Activated T-helper 17 cell treated with anti-CD3 and anti-CD28 coated beads, Interleukin-2, amount 50 U/mL, for 72 hours (primary cell): Measurements from ENCODE around the gene PGM1. TPM values are rescaled to one million over a fixed set of nuclear protein-coding genes. Genes with fewer than 3 reads are reported as not detected.
"Not testable (repeated sequence)": the region's sequence is repeated elsewhere in the genome, so short reads cannot be mapped to it uniquely, and the experiment has no call there.

Experiments
- ATAC-seq: fragments of 150-1000 bp; cut with Tn5 transposase; replicated peaks from 2 replicates; pipeline ENCODE4 v1.10.0; 2021; ENCODE audit warnings: mild to moderate bottlenecking, moderate library complexity
- H3K27ac Mint-ChIP-seq: one replicate; pipeline ENCODE4 v1.8.0; 2022; ENCODE audit warnings: mixed read lengths
- H3K27me3 Mint-ChIP-seq: one replicate; pipeline ENCODE4 v1.8.0; 2022; ENCODE audit warnings: mixed read lengths
- H3K36me3 Mint-ChIP-seq: one replicate; pipeline ENCODE4 v1.8.0; 2022; ENCODE audit warnings: low read depth, mild to moderate bottlenecking, mixed read lengths
- H3K4me1 Mint-ChIP-seq: one replicate; pipeline ENCODE4 v1.8.0; 2022; ENCODE audit warnings: mixed read lengths
- H3K4me3 Mint-ChIP-seq: one replicate; pipeline ENCODE4 v1.8.0; 2022; ENCODE audit warnings: mild to moderate bottlenecking, mixed read lengths
- H3K9me3 Mint-ChIP-seq: one replicate; pipeline ENCODE4 v1.8.0; 2022; ENCODE audit warnings: mixed read lengths
- total RNA-seq, 2 donors: library from RNA; stranded (reverse); gene quantifications; one replicate each; pipeline ENCODE4 v1.2.3, GENCODE V29; 2022

Gene PGM1
- total RNA-seq = 10 to 100 TPM; 34.8 to 42.7 TPM

GRCh38 chr1:63593303-63593885 is at the start of gene PGM1:
Gene PGM1, plus strand, starts transcription at chr1:63593411. Its CDS starts 78 bp downstream, at chr1:63593489.
- H3K36me3 Mint-ChIP-seq = peaks cover 43% of the 10 kb centered on the region
- H3K27me3 Mint-ChIP-seq = no peaks in the 10 kb centered on the region
- H3K27ac Mint-ChIP-seq = peak within 1 kb of the TSS; percentile 100
- H3K9me3 Mint-ChIP-seq = no peaks in the 10 kb centered on the region
- peaks cover 22% of the 10 kb centered on the region for H3K4me1 Mint-ChIP-seq
- peak; percentile 84 for ATAC-seq
- H3K4me3 Mint-ChIP-seq = peak within 1 kb of the TSS; percentile 97

GRCh38 chr1:63545780-63546179 is 47.4 kb upstream of the PGM1 start:
- no peak for ATAC-seq
- Mint-ChIP-seq H3K27ac (no peak overlapping the region), H3K27me3 (no peaks in the 10 kb centered on the region), H3K36me3 (peaks cover 42% of the 10 kb centered on the region), H3K4me1 (no peaks in the 10 kb centered on the region), H3K4me3 (no peak overlapping the region), H3K9me3 (no peaks in the 10 kb centered on the region)

GRCh38 chr1:63547621-63548294 is 45.5 kb upstream of the PGM1 start:
- Mint-ChIP-seq H3K4me3 (no peak overlapping the region), H3K4me1 (no peaks in the 10 kb centered on the region), H3K36me3 (peaks cover 46% of the 10 kb centered on the region), H3K27me3 (no peaks in the 10 kb centered on the region), H3K27ac (no peak overlapping the region), H3K9me3 (no peaks in the 10 kb centered on the region)
- no peak for ATAC-seq

GRCh38 chr1:63548303-63548702 is 44.9 kb upstream of the PGM1 start:
- ATAC-seq = no peak
- Mint-ChIP-seq H3K27ac (no peak overlapping the region), H3K27me3 (no peaks in the 10 kb centered on the region), H3K36me3 (peaks cover 46% of the 10 kb centered on the region), H3K9me3 (no peaks in the 10 kb centered on the region), H3K4me3 (no peak overlapping the region), H3K4me1 (no peaks in the 10 kb centered on the region)

GRCh38 chr1:63548877-63549276 is 44.3 kb upstream of the PGM1 start:
- Mint-ChIP-seq H3K4me3 (no peak overlapping the region), H3K4me1 (no peaks in the 10 kb centered on the region), H3K27ac (no peak overlapping the region), H3K27me3 (no peaks in the 10 kb centered on the region), H3K9me3 (no peaks in the 10 kb centered on the region), H3K36me3 (peaks cover 46% of the 10 kb centered on the region)
- no peak for ATAC-seq

- no peaks in the 10 kb centered on the region for H3K9me3 Mint-ChIP-seq
- no peaks in the 10 kb centered on the region for H3K27me3 Mint-ChIP-seq
- no peak overlapping the region for H3K27ac Mint-ChIP-seq
- no peak for ATAC-seq
- H3K36me3 Mint-ChIP-seq = peaks cover 15% of the 10 kb centered on the region
- H3K4me3 Mint-ChIP-seq = no peak overlapping the region
- no peaks in the 10 kb centered on the region for H3K4me1 Mint-ChIP-seq
These were observed 37.7 kb upstream of the PGM1 start for GRCh38 chr1:63555480-63555879.

GRCh38 chr1:63557365-63557987 is 35.7 kb upstream of the PGM1 start:
- peak; percentile 28 for ATAC-seq
- H3K9me3 Mint-ChIP-seq = no peaks in the 10 kb centered on the region

GRCh38 chr1:63559357-63559756 is 33.9 kb upstream of the PGM1 start:
- peaks cover 18% of the 10 kb centered on the region for H3K36me3 Mint-ChIP-seq
- no peak for ATAC-seq
- H3K4me1 Mint-ChIP-seq = no peaks in the 10 kb centered on the region

More at GRCh38 chr1:63557365-63557987, 35.7 kb upstream of the PGM1 start:
- Mint-ChIP-seq H3K27me3 (no peaks in the 10 kb centered on the region), H3K27ac (no peak overlapping the region), H3K36me3 (peaks cover 18% of the 10 kb centered on the region), H3K4me3 (no peak overlapping the region), H3K4me1 (no peaks in the 10 kb centered on the region)

GRCh38 chr1:63563745-63564144 is 29.5 kb upstream of the PGM1 start:
- H3K27ac Mint-ChIP-seq = no peak overlapping the region
- H3K9me3 Mint-ChIP-seq = no peaks in the 10 kb centered on the region
- no peak for ATAC-seq
- H3K36me3 Mint-ChIP-seq = peaks cover 18% of the 10 kb centered on the region
- H3K4me3 Mint-ChIP-seq = no peak overlapping the region
- no peaks in the 10 kb centered on the region for H3K4me1 Mint-ChIP-seq
- H3K27me3 Mint-ChIP-seq = no peaks in the 10 kb centered on the region

More at GRCh38 chr1:63559357-63559756, 33.9 kb upstream of the PGM1 start:
- Mint-ChIP-seq H3K27ac (no peak overlapping the region), H3K9me3 (no peaks in the 10 kb centered on the region), H3K27me3 (no peaks in the 10 kb centered on the region), H3K4me3 (no peak overlapping the region)

- no peak for ATAC-seq
- H3K4me3 Mint-ChIP-seq = no peak overlapping the region
- no peaks in the 10 kb centered on the region for H3K4me1 Mint-ChIP-seq
- no peak overlapping the region for H3K27ac Mint-ChIP-seq
- H3K36me3 Mint-ChIP-seq = no peaks in the 10 kb centered on the region
- no peaks in the 10 kb centered on the region for H3K27me3 Mint-ChIP-seq
- no peaks in the 10 kb centered on the region for H3K9me3 Mint-ChIP-seq
These were observed 24.1 kb upstream of the PGM1 start for GRCh38 chr1:63569068-63569467.

- Mint-ChIP-seq H3K27ac (no peak overlapping the region), H3K36me3 (no peaks in the 10 kb centered on the region), H3K9me3 (no peaks in the 10 kb centered on the region), H3K4me3 (no peak overlapping the region), H3K4me1 (no peaks in the 10 kb centered on the region), H3K27me3 (no peaks in the 10 kb centered on the region)
- no peak for ATAC-seq
These were observed 23.4 kb upstream of the PGM1 start for GRCh38 chr1:63569640-63570316.

GRCh38 chr1:63572686-63573085 is 20.5 kb upstream of the PGM1 start:
- not testable (repeated sequence) for H3K36me3 Mint-ChIP-seq, H3K4me3 Mint-ChIP-seq, H3K4me1 Mint-ChIP-seq, ATAC-seq, H3K9me3 Mint-ChIP-seq, H3K27ac Mint-ChIP-seq, H3K27me3 Mint-ChIP-seq

- H3K9me3 Mint-ChIP-seq, H3K4me1 Mint-ChIP-seq, ATAC-seq, H3K36me3 Mint-ChIP-seq, H3K27ac Mint-ChIP-seq, H3K27me3 Mint-ChIP-seq, H3K4me3 Mint-ChIP-seq: not testable (repeated sequence)
These were observed 18.9 kb upstream of the PGM1 start for GRCh38 chr1:63574203-63574796.

GRCh38 chr1:63575340-63575826 is 17.8 kb upstream of the PGM1 start:
- Mint-ChIP-seq H3K27ac (no peak overlapping the region), H3K4me3 (no peak overlapping the region), H3K36me3 (no peaks in the 10 kb centered on the region), H3K4me1 (no peaks in the 10 kb centered on the region), H3K27me3 (no peaks in the 10 kb centered on the region), H3K9me3 (no peaks in the 10 kb centered on the region)
- no peak for ATAC-seq
